GM23338 (cell line): Measurements from ENCODE around the gene ZNF20. TPM values are rescaled to one million over a fixed set of nuclear protein-coding genes. Genes with fewer than 3 reads are reported as not detected.

Experiments used
- CTCF ChIP-seq, 2 experiments: fragments of 200-600 bp in 1 of 2; sonication (generic) in 1 of 2; conservative IDR thresholded peaks; 2 replicates each; pipeline versions ENCODE4 v1.5.1 to v1.6.1; 2016 to 2017; ENCODE audit warnings: antibody characterized with exemption in 2 of 2, low read depth in 2 of 2, mild to moderate bottlenecking in 2 of 2, moderate library complexity in 1 of 2
- ETS1 ChIP-seq: IDR thresholded peaks from 2 replicates; pipeline ENCODE4 v1.6.1; 2016; ENCODE audit warnings: antibody characterized with exemption
- EZH2 ChIP-seq: fragments of 200-600 bp; sonication (generic); IDR thresholded peaks from one replicate; pipeline ENCODE4 v1.8.0; 2017; ENCODE audit warnings: antibody characterized with exemption, mild to moderate bottlenecking, low read depth; ENCODE audit not compliant: unreplicated experiment
- JUNB ChIP-seq: IDR thresholded peaks from one replicate; pipeline ENCODE4 v1.6.1; 2016; ENCODE audit warnings: antibody characterized with exemption; ENCODE audit not compliant: unreplicated experiment
- POLR2AphosphoS5 ChIP-seq: IDR thresholded peaks from 2 replicates; pipeline ENCODE4 v1.6.1; 2016; ENCODE audit warnings: antibody characterized with exemption, low read depth
- ZNF331 ChIP-seq: fragments of 250-450 bp; sonication (Bioruptor Pico); IDR thresholded peaks from 2 replicates; pipeline ENCODE4 v1.5.0; 2020; ENCODE audit warnings: low read depth, mild to moderate bottlenecking, moderate library complexity
- polyA plus RNA-seq: library from polyadenylated mRNA; unstranded; fragments of >200 nt; fragmentation: Nextera tagmentation; extraction: Ambion mirVana; gene quantifications from 2 replicates; pipeline ENCODE4 v1.2.1, GENCODE V29; 2016
- total RNA-seq: library from RNA; depleted of rRNA; stranded (reverse); fragments of >200 nt; shearing (Covaris generic); gene quantifications from 2 replicates; pipeline ENCODE4 v1.2.3, GENCODE V29; 2014
- TF ChIP-seq, protein P1 (sequence below): fragments of 250-450 bp; sonication (Bioruptor Pico); IDR thresholded peaks from 2 replicates; pipeline ENCODE4 v1.5.0; 2020; ENCODE audit warnings: mild to moderate bottlenecking, moderate library complexity
- TF ChIP-seq, protein P2 (sequence below): IDR thresholded peaks from one replicate; pipeline ENCODE4 v1.6.1; 2018; ENCODE audit warnings: antibody characterized with exemption; ENCODE audit not compliant: unreplicated experiment

The ZNF20 gene
- total and polyA plus RNA-seq, 2 experiments from 2014 or later: 4.1 to 7.5 TPM

GRCh38 chr19:12162513-12162881 is 22.3 kb upstream of the ZNF20 start (continued):
- TF ChIP-seq, protein P1, sequence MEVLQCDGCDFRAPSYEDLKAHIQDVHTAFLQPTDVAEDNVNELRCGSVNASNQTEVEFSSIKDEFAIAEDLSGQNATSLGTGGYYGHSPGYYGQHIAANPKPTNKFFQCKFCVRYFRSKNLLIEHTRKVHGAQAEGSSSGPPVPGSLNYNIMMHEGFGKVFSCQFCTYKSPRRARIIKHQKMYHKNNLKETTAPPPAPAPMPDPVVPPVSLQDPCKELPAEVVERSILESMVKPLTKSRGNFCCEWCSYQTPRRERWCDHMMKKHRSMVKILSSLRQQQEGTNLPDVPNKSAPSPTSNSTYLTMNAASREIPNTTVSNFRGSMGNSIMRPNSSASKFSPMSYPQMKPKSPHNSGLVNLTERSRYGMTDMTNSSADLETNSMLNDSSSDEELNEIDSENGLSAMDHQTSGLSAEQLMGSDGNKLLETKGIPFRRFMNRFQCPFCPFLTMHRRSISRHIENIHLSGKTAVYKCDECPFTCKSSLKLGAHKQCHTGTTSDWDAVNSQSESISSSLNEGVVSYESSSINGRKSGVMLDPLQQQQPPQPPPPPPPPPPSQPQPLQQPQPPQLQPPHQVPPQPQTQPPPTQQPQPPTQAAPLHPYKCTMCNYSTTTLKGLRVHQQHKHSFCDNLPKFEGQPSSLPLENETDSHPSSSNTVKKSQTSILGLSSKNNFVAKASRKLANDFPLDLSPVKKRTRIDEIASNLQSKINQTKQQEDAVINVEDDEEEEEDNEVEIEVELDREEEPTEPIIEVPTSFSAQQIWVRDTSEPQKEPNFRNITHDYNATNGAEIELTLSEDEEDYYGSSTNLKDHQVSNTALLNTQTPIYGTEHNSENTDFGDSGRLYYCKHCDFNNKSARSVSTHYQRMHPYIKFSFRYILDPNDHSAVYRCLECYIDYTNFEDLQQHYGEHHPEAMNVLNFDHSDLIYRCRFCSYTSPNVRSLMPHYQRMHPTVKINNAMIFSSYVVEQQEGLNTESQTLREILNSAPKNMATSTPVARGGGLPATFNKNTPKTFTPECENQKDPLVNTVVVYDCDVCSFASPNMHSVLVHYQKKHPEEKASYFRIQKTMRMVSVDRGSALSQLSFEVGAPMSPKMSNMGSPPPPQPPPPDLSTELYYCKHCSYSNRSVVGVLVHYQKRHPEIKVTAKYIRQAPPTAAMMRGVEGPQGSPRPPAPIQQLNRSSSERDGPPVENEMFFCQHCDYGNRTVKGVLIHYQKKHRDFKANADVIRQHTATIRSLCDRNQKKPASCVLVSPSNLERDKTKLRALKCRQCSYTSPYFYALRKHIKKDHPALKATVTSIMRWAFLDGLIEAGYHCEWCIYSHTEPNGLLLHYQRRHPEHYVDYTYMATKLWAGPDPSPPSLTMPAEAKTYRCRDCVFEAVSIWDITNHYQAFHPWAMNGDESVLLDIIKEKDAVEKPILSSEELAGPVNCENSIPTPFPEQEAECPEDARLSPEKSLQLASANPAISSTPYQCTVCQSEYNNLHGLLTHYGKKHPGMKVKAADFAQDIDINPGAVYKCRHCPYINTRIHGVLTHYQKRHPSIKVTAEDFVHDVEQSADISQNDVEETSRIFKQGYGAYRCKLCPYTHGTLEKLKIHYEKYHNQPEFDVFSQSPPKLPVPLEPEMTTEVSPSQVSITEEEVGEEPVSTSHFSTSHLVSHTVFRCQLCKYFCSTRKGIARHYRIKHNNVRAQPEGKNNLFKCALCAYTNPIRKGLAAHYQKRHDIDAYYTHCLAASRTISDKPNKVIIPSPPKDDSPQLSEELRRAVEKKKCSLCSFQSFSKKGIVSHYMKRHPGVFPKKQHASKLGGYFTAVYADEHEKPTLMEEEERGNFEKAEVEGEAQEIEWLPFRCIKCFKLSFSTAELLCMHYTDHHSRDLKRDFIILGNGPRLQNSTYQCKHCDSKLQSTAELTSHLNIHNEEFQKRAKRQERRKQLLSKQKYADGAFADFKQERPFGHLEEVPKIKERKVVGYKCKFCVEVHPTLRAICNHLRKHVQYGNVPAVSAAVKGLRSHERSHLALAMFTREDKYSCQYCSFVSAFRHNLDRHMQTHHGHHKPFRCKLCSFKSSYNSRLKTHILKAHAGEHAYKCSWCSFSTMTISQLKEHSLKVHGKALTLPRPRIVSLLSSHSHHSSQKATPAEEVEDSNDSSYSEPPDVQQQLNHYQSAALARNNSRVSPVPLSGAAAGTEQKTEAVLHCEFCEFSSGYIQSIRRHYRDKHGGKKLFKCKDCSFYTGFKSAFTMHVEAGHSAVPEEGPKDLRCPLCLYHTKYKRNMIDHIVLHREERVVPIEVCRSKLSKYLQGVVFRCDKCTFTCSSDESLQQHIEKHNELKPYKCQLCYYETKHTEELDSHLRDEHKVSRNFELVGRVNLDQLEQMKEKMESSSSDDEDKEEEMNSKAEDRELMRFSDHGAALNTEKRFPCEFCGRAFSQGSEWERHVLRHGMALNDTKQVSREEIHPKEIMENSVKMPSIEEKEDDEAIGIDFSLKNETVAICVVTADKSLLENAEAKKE: no peak
- TF ChIP-seq ETS1: no peak
- TF ChIP-seq POLR2AphosphoS5: no peak
- TF ChIP-seq, protein P2, sequence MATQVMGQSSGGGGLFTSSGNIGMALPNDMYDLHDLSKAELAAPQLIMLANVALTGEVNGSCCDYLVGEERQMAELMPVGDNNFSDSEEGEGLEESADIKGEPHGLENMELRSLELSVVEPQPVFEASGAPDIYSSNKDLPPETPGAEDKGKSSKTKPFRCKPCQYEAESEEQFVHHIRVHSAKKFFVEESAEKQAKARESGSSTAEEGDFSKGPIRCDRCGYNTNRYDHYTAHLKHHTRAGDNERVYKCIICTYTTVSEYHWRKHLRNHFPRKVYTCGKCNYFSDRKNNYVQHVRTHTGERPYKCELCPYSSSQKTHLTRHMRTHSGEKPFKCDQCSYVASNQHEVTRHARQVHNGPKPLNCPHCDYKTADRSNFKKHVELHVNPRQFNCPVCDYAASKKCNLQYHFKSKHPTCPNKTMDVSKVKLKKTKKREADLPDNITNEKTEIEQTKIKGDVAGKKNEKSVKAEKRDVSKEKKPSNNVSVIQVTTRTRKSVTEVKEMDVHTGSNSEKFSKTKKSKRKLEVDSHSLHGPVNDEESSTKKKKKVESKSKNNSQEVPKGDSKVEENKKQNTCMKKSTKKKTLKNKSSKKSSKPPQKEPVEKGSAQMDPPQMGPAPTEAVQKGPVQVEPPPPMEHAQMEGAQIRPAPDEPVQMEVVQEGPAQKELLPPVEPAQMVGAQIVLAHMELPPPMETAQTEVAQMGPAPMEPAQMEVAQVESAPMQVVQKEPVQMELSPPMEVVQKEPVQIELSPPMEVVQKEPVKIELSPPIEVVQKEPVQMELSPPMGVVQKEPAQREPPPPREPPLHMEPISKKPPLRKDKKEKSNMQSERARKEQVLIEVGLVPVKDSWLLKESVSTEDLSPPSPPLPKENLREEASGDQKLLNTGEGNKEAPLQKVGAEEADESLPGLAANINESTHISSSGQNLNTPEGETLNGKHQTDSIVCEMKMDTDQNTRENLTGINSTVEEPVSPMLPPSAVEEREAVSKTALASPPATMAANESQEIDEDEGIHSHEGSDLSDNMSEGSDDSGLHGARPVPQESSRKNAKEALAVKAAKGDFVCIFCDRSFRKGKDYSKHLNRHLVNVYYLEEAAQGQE: no peak
- no peak for TF ChIP-seq ZNF331 (CRISPR knock-in tag)
- no peak for TF ChIP-seq CTCF (conservative IDR thresholded peaks at IDR 0.05; ENCODE audit: low read depth in 2 of 2)
- TF ChIP-seq JUNB: no peak
- TF ChIP-seq EZH2: no peak
